K562 (cell line): Measurements from ENCODE around the gene ZFP36. TPM values are rescaled to one million over a fixed set of nuclear protein-coding genes. Genes with fewer than 3 reads are reported as not detected.

Experiments
- ARID1B ChIP-seq: fragments of 450-650 bp; IDR thresholded peaks from 2 replicates; pipeline ENCODE4 v1.6.1; 2016; ENCODE audit warnings: antibody characterized with exemption, mild to moderate bottlenecking, inconsistent platforms
- CLOCK ChIP-seq: fragments of 250-450 bp; sonication (Bioruptor Pico); IDR thresholded peaks from 2 replicates; pipeline ENCODE4 v1.4.0; 2020; ENCODE audit warnings: mild to moderate bottlenecking, moderate library complexity, borderline replicate concordance
- CREB1 ChIP-seq, 2 experiments: sonication (generic) in 1 of 2; formaldehyde crosslinking in 1 of 2; IDR thresholded peaks; 2 replicates each; pipeline versions ENCODE4 v1.6.1 to v1.8.0; 2012 to 2022; ENCODE audit warnings: inconsistent platforms in 1 of 2, mild to moderate bottlenecking in 1 of 2, missing genetic modification reagents in 1 of 2, moderate library complexity in 1 of 2
- DNMT1 ChIP-seq: fragments of 450-650 bp; IDR thresholded peaks from 2 replicates; pipeline ENCODE4 v1.6.1; 2016; ENCODE audit warnings: antibody characterized with exemption, mild to moderate bottlenecking
- ELF4 ChIP-seq: fragments of 450-650 bp; formaldehyde crosslinking; IDR thresholded peaks from 2 replicates; pipeline ENCODE4 v1.4.0; 2022; ENCODE audit warnings: missing genetic modification characterization
- KAT2B ChIP-seq: IDR thresholded peaks from one replicate; pipeline ENCODE4 v1.6.1; 2012; ENCODE audit warnings: low read depth, mild to moderate bottlenecking, control low read depth, inconsistent platforms, low read length, moderate library complexity
- KLF10 ChIP-seq: fragments of 250-450 bp; sonication (Bioruptor Pico); IDR thresholded peaks from 2 replicates; pipeline ENCODE4 v1.6.1; 2021; ENCODE audit warnings: matching md5 sums
- LEF1 ChIP-seq: fragments of 450-650 bp; IDR thresholded peaks from 2 replicates; pipeline ENCODE4 v1.6.1; 2016; ENCODE audit warnings: mild to moderate bottlenecking
- NFIC ChIP-seq: fragments of 450-650 bp; IDR thresholded peaks from 2 replicates; pipeline ENCODE4 v1.6.1; 2017; ENCODE audit warnings: mild to moderate bottlenecking, inconsistent platforms
- NUFIP1 ChIP-seq: fragments of 450-650 bp; IDR thresholded peaks from 2 replicates; pipeline ENCODE4 v1.6.1; 2018; ENCODE audit not compliant: partially characterized antibody
- PCBP2 ChIP-seq: fragments of 200-400 bp; formaldehyde crosslinking; IDR thresholded peaks from 2 replicates; pipeline ENCODE4 v1.6.1; 2018; ENCODE audit warnings: low read length, low read depth, mild to moderate bottlenecking, moderate library complexity; ENCODE audit not compliant: poor library complexity, severe bottlenecking
- RB1 ChIP-seq: fragments of 450-650 bp; IDR thresholded peaks from 2 replicates; pipeline ENCODE4 v1.6.1; 2017; ENCODE audit warnings: low read depth, mild to moderate bottlenecking
- SMARCA4 ChIP-seq: fragments of 450-650 bp; IDR thresholded peaks from 2 replicates; pipeline ENCODE4 v1.6.1; 2016
- TAF15 ChIP-seq: fragments of 200-400 bp; formaldehyde crosslinking; IDR thresholded peaks from 2 replicates; pipeline ENCODE4 v1.6.1; 2017; ENCODE audit warnings: mild to moderate bottlenecking, low read depth, low read length, moderate library complexity
- THRA ChIP-seq: fragments of 450-650 bp; IDR thresholded peaks from 2 replicates; pipeline ENCODE4 v1.6.1; 2017; ENCODE audit warnings: mild to moderate bottlenecking, moderate library complexity
- WHSC1 ChIP-seq: IDR thresholded peaks from one replicate; pipeline ENCODE4 v1.6.1; 2012; ENCODE audit warnings: low read length, control low read depth, inconsistent platforms
- XRCC5 ChIP-seq: fragments of 200-400 bp; formaldehyde crosslinking; IDR thresholded peaks from 2 replicates; pipeline ENCODE4 v1.6.1; 2017; ENCODE audit warnings: low read depth, mild to moderate bottlenecking, low read length
- ZNF512 ChIP-seq: IDR thresholded peaks from 2 replicates; pipeline ENCODE4 v1.6.1; 2016; ENCODE audit warnings: missing genetic modification characterization, missing compliant biosample characterization
- polyA plus RNA-seq, 8 experiments: library from polyadenylated mRNA; depleted of rRNA in 4 of 8; stranded (reverse) in 5 of 8; unstranded in 3 of 8; fragments of >200 nt; fragmentation: Nextera tagmentation in 2 of 8; fragmentation: Illumina TruSeq in 1 of 8; extraction: Ambion mirVana in 2 of 8; extraction: Trizol in 1 of 8; gene quantifications; 2 replicates each; pipeline versions ENCODE4 v1.2.1 to v1.2.3, GENCODE V29; 2011 to 2014; ENCODE audit warnings: inconsistent platforms in 1 of 8, missing spikeins in 1 of 8
- total RNA-seq, 7 experiments: library from RNA; depleted of rRNA in 6 of 7; stranded (reverse); fragments of >200 nt in 6 of 7; fragmentation: Illumina TruSeq in 2 of 7; extraction: Trizol in 2 of 7; gene quantifications; 2 replicates each; pipeline versions ENCODE4 v1.2.1 to v1.2.3, GENCODE V29; 2011 to 2021; ENCODE audit warnings: low replicate concordance in 1 of 7
- TF ChIP-seq, protein P1 (sequence below): sonication (generic); formaldehyde crosslinking; IDR thresholded peaks from 2 replicates; pipeline ENCODE4 v1.8.1; 2023; ENCODE audit warnings: mild to moderate bottlenecking, missing genetic modification reagents, moderate library complexity
- TF ChIP-seq, protein P2 (sequence below): fragments of 450-650 bp; IDR thresholded peaks from 2 replicates; pipeline ENCODE4 v1.6.1; 2016

ZFP36 gene
- total and polyA plus RNA-seq, 9 of the 15 experiments (the other 6 are each of a cell fraction or from before 2014, with no cell fraction given) = 1.0 to 20.1 (median 3.5) TPM

DNA sequence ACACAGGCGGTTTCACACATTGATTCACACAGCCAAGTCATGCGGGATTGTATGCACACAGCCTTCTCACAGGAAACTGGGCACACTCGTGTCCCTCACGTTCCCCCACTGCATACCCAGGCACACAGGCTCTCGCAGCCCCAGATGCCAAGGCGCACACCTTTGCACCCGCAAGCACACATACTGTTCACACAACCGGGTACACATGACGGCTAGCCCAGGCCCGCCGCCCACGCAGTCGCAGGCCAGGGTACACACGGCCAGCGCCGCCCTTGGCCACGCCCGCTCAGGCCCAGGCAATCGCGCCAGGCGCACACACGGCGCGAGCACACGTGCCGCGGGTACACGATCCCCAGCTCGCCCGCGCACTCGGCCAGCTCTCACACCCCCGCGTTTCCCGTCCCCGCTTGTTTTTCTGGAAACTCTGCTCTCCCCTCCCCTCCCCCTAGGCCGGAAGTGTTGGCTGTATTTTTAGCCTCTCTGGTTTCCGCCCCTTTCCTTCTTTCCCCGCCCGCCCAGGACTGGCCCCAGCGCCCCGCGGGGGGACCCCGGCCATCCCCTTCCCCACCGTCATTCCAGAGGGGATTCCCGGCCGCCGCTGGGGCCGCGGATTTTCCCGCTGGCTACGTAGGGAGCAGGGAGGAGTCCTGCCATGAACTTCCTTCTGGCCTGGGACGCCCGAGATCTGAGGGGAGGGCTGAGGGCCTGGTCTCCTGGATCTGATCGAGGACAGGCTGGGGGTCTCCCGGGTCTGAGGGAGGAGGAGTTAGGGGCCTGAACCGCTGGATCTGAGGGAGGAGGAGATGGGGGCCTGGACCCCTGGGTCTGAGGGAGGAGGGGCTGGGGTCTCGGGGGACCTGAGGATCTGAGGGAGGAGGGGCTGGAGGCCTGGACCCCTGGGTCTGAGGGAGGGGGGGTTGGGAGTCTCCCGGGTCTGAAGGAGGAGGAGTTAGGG is 4.0 kb upstream of the ZFP36 start (continued):
- peak; percentile 68; the same call in 1 of the 2 replicates for TF ChIP-seq CLOCK (CRISPR knock-in tag)
- no peak for TF ChIP-seq XRCC5
- peak; percentile 78 for TF ChIP-seq RB1
- no peak for TF ChIP-seq KLF10 (CRISPR knock-in tag)
- TF ChIP-seq KAT2B = no peak
- TF ChIP-seq, protein P1, sequence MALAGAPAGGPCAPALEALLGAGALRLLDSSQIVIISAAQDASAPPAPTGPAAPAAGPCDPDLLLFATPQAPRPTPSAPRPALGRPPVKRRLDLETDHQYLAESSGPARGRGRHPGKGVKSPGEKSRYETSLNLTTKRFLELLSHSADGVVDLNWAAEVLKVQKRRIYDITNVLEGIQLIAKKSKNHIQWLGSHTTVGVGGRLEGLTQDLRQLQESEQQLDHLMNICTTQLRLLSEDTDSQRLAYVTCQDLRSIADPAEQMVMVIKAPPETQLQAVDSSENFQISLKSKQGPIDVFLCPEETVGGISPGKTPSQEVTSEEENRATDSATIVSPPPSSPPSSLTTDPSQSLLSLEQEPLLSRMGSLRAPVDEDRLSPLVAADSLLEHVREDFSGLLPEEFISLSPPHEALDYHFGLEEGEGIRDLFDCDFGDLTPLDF (CRISPR knock-in tag) = peak; percentile 43; the same call in 1 of the 2 replicates
- TF ChIP-seq, protein P2, sequence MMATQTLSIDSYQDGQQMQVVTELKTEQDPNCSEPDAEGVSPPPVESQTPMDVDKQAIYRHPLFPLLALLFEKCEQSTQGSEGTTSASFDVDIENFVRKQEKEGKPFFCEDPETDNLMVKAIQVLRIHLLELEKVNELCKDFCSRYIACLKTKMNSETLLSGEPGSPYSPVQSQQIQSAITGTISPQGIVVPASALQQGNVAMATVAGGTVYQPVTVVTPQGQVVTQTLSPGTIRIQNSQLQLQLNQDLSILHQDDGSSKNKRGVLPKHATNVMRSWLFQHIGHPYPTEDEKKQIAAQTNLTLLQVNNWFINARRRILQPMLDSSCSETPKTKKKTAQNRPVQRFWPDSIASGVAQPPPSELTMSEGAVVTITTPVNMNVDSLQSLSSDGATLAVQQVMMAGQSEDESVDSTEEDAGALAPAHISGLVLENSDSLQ = no peak
- TF ChIP-seq ELF4 (CRISPR knock-in tag) = 0 out of 2 replicates have a peak, but pooled peaks have one; percentile 19
- no peak for TF ChIP-seq PCBP2
- no peak; the same call in 1 of the 2 replicates for TF ChIP-seq SMARCA4
- peak; percentile 90 for TF ChIP-seq LEF1
- TF ChIP-seq NFIC = peak; percentile 37
- no peak for TF ChIP-seq THRA
- no peak for TF ChIP-seq WHSC1
- TF ChIP-seq DNMT1 = no peak
- 0 out of 2 replicates have a peak, but pooled peaks have one; percentile 30 for TF ChIP-seq CREB1 (IDR thresholded peaks at IDR 0.05)
- TF ChIP-seq CREB1 (CRISPR knock-in tag; IDR thresholded peaks at IDR 0.05) = peak; percentile 69
- no peak for TF ChIP-seq NUFIP1
- no peak for TF ChIP-seq ZNF512 (tag)
- no peak for TF ChIP-seq TAF15
- TF ChIP-seq ARID1B = peak; percentile 67
